ENCODE results near the gene SLC26A8. TPM values are rescaled to one million over a fixed set of nuclear protein-coding genes. Genes with fewer than 3 reads are reported as not detected.

Gene SLC26A8
- polyA plus RNA-seq, 1 donor from 2014 or later = not detected

DNA sequence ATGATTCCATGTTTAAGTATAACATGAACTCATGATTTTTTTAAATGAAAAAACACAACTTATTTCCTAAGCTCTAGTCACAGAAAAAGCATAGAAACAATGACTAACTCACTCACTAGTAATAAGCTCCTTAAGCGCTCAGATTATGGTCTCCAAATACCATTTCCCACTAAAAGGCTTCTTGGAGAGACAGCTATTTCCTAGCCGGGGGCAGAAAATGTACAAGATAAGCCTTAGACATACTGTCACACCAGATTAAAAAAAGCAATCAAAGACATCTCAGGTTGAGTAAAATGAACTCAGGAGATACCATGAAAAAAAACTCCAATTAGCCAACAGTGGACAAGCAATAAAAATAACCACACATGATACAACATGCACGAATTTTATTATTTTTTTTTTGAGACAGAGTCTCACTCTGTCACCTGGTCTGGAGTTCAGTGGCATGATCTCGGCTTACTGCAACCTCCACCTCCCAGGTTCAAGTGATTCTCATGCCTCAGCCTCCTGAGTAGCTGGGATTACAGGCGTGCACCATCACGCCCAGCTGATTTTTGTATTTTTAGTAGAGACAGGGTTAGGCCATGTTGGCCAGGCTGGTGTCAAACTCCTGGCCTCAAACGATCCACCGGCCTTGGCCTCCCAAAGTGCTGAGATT, 118.5 kb downstream of the SLC26A8 start:
- Histone ChIP-seq H4K20me1 (ENCODE audit: insufficient read depth) (no peaks in the 10 kb centered on the region), H3F3A (ENCODE audit: insufficient read depth, low read length, poor library complexity, severe bottlenecking) (no peaks in the 10 kb centered on the region), H3K27ac (ENCODE audit: low read length) (no peak overlapping the region), H3K9me3 (ENCODE audit: low read length) (peaks cover 18% of the 10 kb centered on the region), H2AFZ (ENCODE audit: low read depth, low read length) (no peak overlapping the region), H3K27me3 (ENCODE audit: insufficient read depth, low read depth, low read length) (no peaks in the 10 kb centered on the region), H3K9me2 (ENCODE audit: insufficient read depth, low read length) (no peaks in the 10 kb centered on the region), H3K9ac (ENCODE audit: low read length) (no peak overlapping the region), H3K36me3 (ENCODE audit: insufficient read depth, low read length) (no peaks in the 10 kb centered on the region), H3K79me2 (replicated peaks; ENCODE audit: insufficient read depth, low read length) (peaks cover 51% of the 10 kb centered on the region), H3K4me3 (ENCODE audit: low read length) (no peak overlapping the region), H3K4me2 (ENCODE audit: low read length) (no peak overlapping the region)
- TF ChIP-seq RAD21 (conservative IDR thresholded peaks at IDR 0.05) (no peak), EZH2 (IDR thresholded peaks at IDR 0.05; ENCODE audit: borderline replicate concordance, insufficient read depth, low read length, poor library complexity, severe bottlenecking) (no peak), CTCF (IDR thresholded peaks at IDR 0.05; ENCODE audit: poor library complexity, severe bottlenecking) (no peak), REST (IDR thresholded peaks at IDR 0.05; ENCODE audit: borderline replicate concordance) (no peak), SMC3 (conservative IDR thresholded peaks at IDR 0.05; ENCODE audit: poor library complexity) (no peak), EP300 (conservative IDR thresholded peaks at IDR 0.05; ENCODE audit: poor library complexity, severe bottlenecking) (no peak), POLR2AphosphoS5 (IDR thresholded peaks at IDR 0.05) (no peak), MXI1 (conservative IDR thresholded peaks at IDR 0.05; ENCODE audit: poor library complexity, severe bottlenecking) (no peak), TAF1 (IDR thresholded peaks at IDR 0.05; ENCODE audit: low read depth) (no peak)

DNA sequence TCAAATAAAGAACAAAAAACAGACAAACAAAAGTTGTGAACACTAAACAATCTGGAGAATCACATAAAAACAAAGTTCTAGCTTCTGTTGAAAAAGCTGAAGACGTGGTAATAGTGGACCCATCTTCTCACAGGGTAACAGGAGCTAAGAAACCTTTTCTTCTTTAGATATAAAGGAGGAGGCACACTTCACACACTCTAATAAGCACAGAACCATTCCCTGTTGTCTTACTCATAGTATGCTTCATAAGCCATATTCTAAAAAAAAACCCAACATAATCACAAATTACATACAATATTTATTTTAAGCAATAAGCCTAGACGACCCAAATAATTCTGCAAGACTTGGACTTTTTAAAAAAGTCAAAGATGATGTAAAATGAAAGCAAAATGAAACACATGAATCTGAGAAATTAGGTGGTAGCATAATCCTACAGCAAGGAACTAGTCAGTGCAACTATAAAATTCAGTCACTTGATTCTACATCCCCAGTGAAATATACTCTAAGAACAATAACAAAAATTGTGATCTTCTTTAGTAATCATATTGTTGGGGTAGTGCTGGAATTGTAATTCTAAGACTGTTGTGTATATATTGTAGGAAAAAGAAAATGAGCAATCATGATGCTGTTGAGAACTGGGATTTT, 119.2 kb downstream of the SLC26A8 start:
- no peak for TF ChIP-seq TAF1 (IDR thresholded peaks at IDR 0.05; ENCODE audit: low read depth)
- no peak for TF ChIP-seq EZH2 (IDR thresholded peaks at IDR 0.05; ENCODE audit: borderline replicate concordance, insufficient read depth, low read length, poor library complexity, severe bottlenecking)
- no peak for TF ChIP-seq RAD21 (conservative IDR thresholded peaks at IDR 0.05)
- TF ChIP-seq POLR2AphosphoS5 (IDR thresholded peaks at IDR 0.05) = no peak
- no peak for TF ChIP-seq SMC3 (conservative IDR thresholded peaks at IDR 0.05; ENCODE audit: poor library complexity)
- no peak for TF ChIP-seq EP300 (conservative IDR thresholded peaks at IDR 0.05; ENCODE audit: poor library complexity, severe bottlenecking)
- no peak for TF ChIP-seq MXI1 (conservative IDR thresholded peaks at IDR 0.05; ENCODE audit: poor library complexity, severe bottlenecking)
- TF ChIP-seq REST (IDR thresholded peaks at IDR 0.05; ENCODE audit: borderline replicate concordance) = no peak
- TF ChIP-seq CTCF (IDR thresholded peaks at IDR 0.05; ENCODE audit: poor library complexity, severe bottlenecking) = no peak

More for the DNA sequence above, 119.2 kb downstream of the SLC26A8 start:
- Histone ChIP-seq H3K9me3 (ENCODE audit: low read length) (peaks cover 13% of the 10 kb centered on the region), H3K27me3 (ENCODE audit: insufficient read depth, low read depth, low read length) (no peaks in the 10 kb centered on the region), H3K79me2 (replicated peaks; ENCODE audit: insufficient read depth, low read length) (peaks cover 50% of the 10 kb centered on the region), H3K9me2 (ENCODE audit: insufficient read depth, low read length) (no peaks in the 10 kb centered on the region), H3K4me3 (ENCODE audit: low read length) (no peak overlapping the region), H3K9ac (ENCODE audit: low read length) (no peak overlapping the region), H2AFZ (ENCODE audit: low read depth, low read length) (no peak overlapping the region), H3F3A (ENCODE audit: insufficient read depth, low read length, poor library complexity, severe bottlenecking) (no peaks in the 10 kb centered on the region), H4K20me1 (ENCODE audit: insufficient read depth) (no peaks in the 10 kb centered on the region), H3K36me3 (ENCODE audit: insufficient read depth, low read length) (no peaks in the 10 kb centered on the region), H3K27ac (ENCODE audit: low read length) (no peak overlapping the region), H3K4me2 (ENCODE audit: low read length) (no peak overlapping the region)
